Spleen (tissue), 11 donors: ENCODE data around the gene ING2. TPM values are rescaled to one million over a fixed set of nuclear protein-coding genes. Genes with fewer than 3 reads are reported as not detected.

ENCODE experiments used
- DNase-seq: peaks from one replicate; pipeline ENCODE4 v3.0.0-alpha.2; 2020
- H3K27ac ChIP-seq, 8 donors: fragments of 200-600 bp; sonication (generic) in 7 of 8; 1 replicate in 4 of 8; 2 replicates in 4 of 8; pipeline versions ENCODE4 v1.5.0 to v1.8.0; 2016 to 2021; ENCODE audit warnings: inconsistent platforms in 4 of 8, mild to moderate bottlenecking in 4 of 8, moderate library complexity in 1 of 8
- H3K27me3 ChIP-seq, 7 donors: fragments of 200-600 bp; sonication (generic) in 6 of 7; replicated peaks in 1 of 7; 1 replicate in 4 of 7; 2 replicates in 3 of 7; pipeline versions ENCODE4 v1.5.0 to v1.8.0; 2016 to 2021; ENCODE audit warnings: inconsistent platforms in 3 of 7, mild to moderate bottlenecking in 1 of 7
- H3K36me3 ChIP-seq, 6 donors: fragments of 200-600 bp; sonication (generic) in 5 of 6; 1 replicate in 4 of 6; 2 replicates in 2 of 6; pipeline versions ENCODE4 v1.5.0 to v1.8.0; 2016 to 2021; ENCODE audit warnings: inconsistent platforms in 2 of 6
- H3K4me1 ChIP-seq, 6 donors: fragments of 200-600 bp; sonication (generic) in 5 of 6; 1 replicate in 3 of 6; 2 replicates in 3 of 6; pipeline versions ENCODE4 v1.5.0 to v1.8.0; 2016 to 2021; ENCODE audit warnings: inconsistent platforms in 3 of 6
- H3K4me3 ChIP-seq, 8 donors: fragments of 200-600 bp; sonication (generic) in 7 of 8; 1 replicate in 4 of 8; 2 replicates in 4 of 8; pipeline versions ENCODE4 v1.5.0 to v1.8.0; 2016 to 2021; ENCODE audit warnings: inconsistent platforms in 4 of 8, mild to moderate bottlenecking in 4 of 8, moderate library complexity in 2 of 8
- H3K9me3 ChIP-seq, 8 donors: fragments of 200-600 bp; sonication (generic) in 7 of 8; 1 replicate in 4 of 8; 2 replicates in 4 of 8; pipeline versions ENCODE4 v1.5.0 to v1.8.0; 2016 to 2021; ENCODE audit warnings: inconsistent platforms in 4 of 8
- POLR2A ChIP-seq, 3 donors: fragments of 450-650 bp; IDR thresholded peaks; one replicate each; pipeline ENCODE4 v1.5.1; 2017; ENCODE audit warnings: antibody characterized with exemption in 3 of 3, mild to moderate bottlenecking in 1 of 3
- POLR2AphosphoS5 ChIP-seq, 3 donors: sonication (generic); formaldehyde crosslinking; IDR thresholded peaks; one replicate each; pipeline ENCODE4 v1.5.1; 2017; ENCODE audit warnings: antibody characterized with exemption in 3 of 3
- WGBS, 5 donors: extraction: QIAGEN DNeasy Blood & Tissue Kit in 3 of 5; methylation state at CpG; one replicate each; pipeline versions ENCODE4 v1.1.5 to v1.1.7; 2013 to 2018; 5-methylcytosine and 5-hydroxymethylcytosine counted together
- intact Hi-C: fragments of 100-400 bp; cut with DNase I; formaldehyde crosslinking; loops from one replicate; pipeline ENCODE4 v1.15.0; 2023; ENCODE audit warnings: low total_unique reads
- polyA plus RNA-seq, 3 donors: library from polyadenylated mRNA; stranded (reverse); fragments of 200-250 nt; gene quantifications; one replicate each; pipeline ENCODE4 v1.2.1, GENCODE V29; 2013
- total RNA-seq, 7 donors: library from RNA; depleted of rRNA in 3 of 7; stranded (reverse); fragments of >200 nt in 3 of 7; fragmentation: NEBNext Ultra II Directional in 4 of 7; extraction: Animal tissue kit (Norgen Biotek cat#: 25700) in 4 of 7; gene quantifications; one replicate each; pipeline versions ENCODE4 v1.1.0 to v1.2.1, GENCODE V29; 2016 to 2021
- TF ChIP-seq, protein P1 (sequence below), 11 experiments: fragments of 200-600 bp in 7 of 11; fragments of 450-650 bp in 4 of 11; sonication (generic) in 4 of 11; IDR thresholded peaks in 8 of 11; conservative IDR thresholded peaks in 3 of 11; 1 replicate in 7 of 11; 2 replicates in 4 of 11; pipeline versions ENCODE4 v1.4.0 to v1.8.0; 2016 to 2021; ENCODE audit warnings: antibody characterized with exemption in 11 of 11, inconsistent platforms in 4 of 11, mild to moderate bottlenecking in 1 of 11
- donor health status: healthy with polysubstance abuse.
- donor health status: DM: no; HTN: no; CAD: no; lungs with moderate emphysema.
- donor health status: DM: no; HTN: no; CAD: no.
- donor health status: Bipolar disorder and iron deficiency.
- donor health status: healthy.
- donor health status: DM: no; HTN: no; CAD: no.
- donor health status: DM: yes; HTN: yes; CAD: no.

Gene ING2
- total and polyA plus RNA-seq, 10 donors, result 4.2 to 21.7 (median 10.0) TPM

DNA sequence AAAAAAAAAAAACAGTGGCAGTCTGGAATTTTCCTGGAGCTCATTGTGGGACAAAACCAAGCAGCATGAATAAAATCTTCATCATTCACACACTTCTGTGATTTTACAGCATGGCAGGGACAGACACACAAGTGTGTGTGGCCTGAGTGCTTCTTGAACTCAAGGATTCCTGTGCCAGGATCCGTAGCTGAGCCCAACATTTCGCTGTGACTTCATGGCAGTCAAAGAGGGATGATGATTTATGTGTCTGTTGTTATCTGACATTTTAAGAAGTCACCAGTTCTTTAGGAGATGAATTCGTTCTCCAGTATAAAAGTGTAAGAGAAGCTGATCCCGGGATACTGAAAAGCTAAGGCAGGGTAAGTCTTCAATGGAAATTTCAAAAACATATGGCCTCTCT, 57.0 kb downstream of the ING2 start:
- Histone ChIP-seq H3K9me3 (no peaks in the 10 kb centered on the region), H3K36me3 (no peaks in the 10 kb centered on the region), H3K4me1 (no peaks in the 10 kb centered on the region), H3K27ac (no peak overlapping the region), H3K27me3 (peaks cover 0 to 31% (median 0%) of the 10 kb centered on the region in 7 donors), H3K4me3 (no peak overlapping the region)
- DNase-seq, result no peak
- WGBS, 5 donors, result 67 to 82% (median 76%) methylated on average over 4 of the region's 4 CpGs
- intact Hi-C loops, result no loop called here
- TF ChIP-seq, protein P1, sequence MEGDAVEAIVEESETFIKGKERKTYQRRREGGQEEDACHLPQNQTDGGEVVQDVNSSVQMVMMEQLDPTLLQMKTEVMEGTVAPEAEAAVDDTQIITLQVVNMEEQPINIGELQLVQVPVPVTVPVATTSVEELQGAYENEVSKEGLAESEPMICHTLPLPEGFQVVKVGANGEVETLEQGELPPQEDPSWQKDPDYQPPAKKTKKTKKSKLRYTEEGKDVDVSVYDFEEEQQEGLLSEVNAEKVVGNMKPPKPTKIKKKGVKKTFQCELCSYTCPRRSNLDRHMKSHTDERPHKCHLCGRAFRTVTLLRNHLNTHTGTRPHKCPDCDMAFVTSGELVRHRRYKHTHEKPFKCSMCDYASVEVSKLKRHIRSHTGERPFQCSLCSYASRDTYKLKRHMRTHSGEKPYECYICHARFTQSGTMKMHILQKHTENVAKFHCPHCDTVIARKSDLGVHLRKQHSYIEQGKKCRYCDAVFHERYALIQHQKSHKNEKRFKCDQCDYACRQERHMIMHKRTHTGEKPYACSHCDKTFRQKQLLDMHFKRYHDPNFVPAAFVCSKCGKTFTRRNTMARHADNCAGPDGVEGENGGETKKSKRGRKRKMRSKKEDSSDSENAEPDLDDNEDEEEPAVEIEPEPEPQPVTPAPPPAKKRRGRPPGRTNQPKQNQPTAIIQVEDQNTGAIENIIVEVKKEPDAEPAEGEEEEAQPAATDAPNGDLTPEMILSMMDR (IDR thresholded peaks at IDR 0.05 in 8 of 11, conservative IDR thresholded peaks at IDR 0.05 in 3 of 11), result no peak
- TF ChIP-seq POLR2AphosphoS5 (IDR thresholded peaks at IDR 0.05) (no peak), POLR2A (IDR thresholded peaks at IDR 0.05) (no peak)

Other genes with a start within 250 kb of the ING2 start
- not detected for gene CLDN22, start 184.8 kb upstream of the ING2 start, total RNA-seq
- gene CLDN22, start 184.8 kb upstream of the ING2 start, polyA plus RNA-seq, result not detected
- gene CLDN24, start 182.6 kb upstream of the ING2 start, total RNA-seq, result not detected
- gene CLDN24, start 182.6 kb upstream of the ING2 start, polyA plus RNA-seq, result not detected
- gene CDKN2AIP, start 60.4 kb upstream of the ING2 start, total RNA-seq, result 10 to 100 TPM; 11.6 to 27.9 (median 19.5) TPM
- gene CDKN2AIP, start 60.4 kb upstream of the ING2 start, polyA plus RNA-seq, result 10 to 100 TPM; 11.9 to 19.0 (median 14.2) TPM
- 10 to 100 TPM in 6 of 7 donors, 1 to 10 TPM in 1; 8.9 to 16.9 (median 14.2) TPM for gene RWDD4, start 154.1 kb downstream of the ING2 start, total RNA-seq
- gene RWDD4, start 154.1 kb downstream of the ING2 start, polyA plus RNA-seq, result 10 to 100 TPM in 2 of 3 donors, 1 to 10 TPM in 1; 8.3 to 12.9 (median 11.3) TPM
- 10 to 100 TPM; 33.8 to 72.2 (median 47.1) TPM for gene TRAPPC11, start 154.2 kb downstream of the ING2 start, total RNA-seq
- gene TRAPPC11, start 154.2 kb downstream of the ING2 start, polyA plus RNA-seq, result 10 to 100 TPM; 14.3 to 15.1 (median 15.0) TPM